Spleen (tissue), 11 donors: Measurements from ENCODE around the gene RHEB. TPM values are rescaled to one million over a fixed set of nuclear protein-coding genes. Genes with fewer than 3 reads are reported as not detected.

Experiments
- DNase-seq: peaks from one replicate; pipeline ENCODE4 v3.0.0-alpha.2; 2020
- H3K27ac ChIP-seq, 8 donors: fragments of 200-600 bp; sonication (generic) in 7 of 8; 1 replicate in 4 of 8; 2 replicates in 4 of 8; pipeline versions ENCODE4 v1.5.0 to v1.8.0; 2016 to 2021; ENCODE audit warnings: inconsistent platforms in 4 of 8, mild to moderate bottlenecking in 4 of 8, moderate library complexity in 1 of 8
- H3K27me3 ChIP-seq, 7 donors: fragments of 200-600 bp; sonication (generic) in 6 of 7; replicated peaks in 1 of 7; 1 replicate in 4 of 7; 2 replicates in 3 of 7; pipeline versions ENCODE4 v1.5.0 to v1.8.0; 2016 to 2021; ENCODE audit warnings: inconsistent platforms in 3 of 7, mild to moderate bottlenecking in 1 of 7
- H3K36me3 ChIP-seq, 6 donors: fragments of 200-600 bp; sonication (generic) in 5 of 6; 1 replicate in 4 of 6; 2 replicates in 2 of 6; pipeline versions ENCODE4 v1.5.0 to v1.8.0; 2016 to 2021; ENCODE audit warnings: inconsistent platforms in 2 of 6
- H3K4me1 ChIP-seq, 6 donors: fragments of 200-600 bp; sonication (generic) in 5 of 6; 1 replicate in 3 of 6; 2 replicates in 3 of 6; pipeline versions ENCODE4 v1.5.0 to v1.8.0; 2016 to 2021; ENCODE audit warnings: inconsistent platforms in 3 of 6
- H3K4me3 ChIP-seq, 8 donors: fragments of 200-600 bp; sonication (generic) in 7 of 8; 1 replicate in 4 of 8; 2 replicates in 4 of 8; pipeline versions ENCODE4 v1.5.0 to v1.8.0; 2016 to 2021; ENCODE audit warnings: inconsistent platforms in 4 of 8, mild to moderate bottlenecking in 4 of 8, moderate library complexity in 2 of 8
- H3K9me3 ChIP-seq, 8 donors: fragments of 200-600 bp; sonication (generic) in 7 of 8; 1 replicate in 4 of 8; 2 replicates in 4 of 8; pipeline versions ENCODE4 v1.5.0 to v1.8.0; 2016 to 2021; ENCODE audit warnings: inconsistent platforms in 4 of 8
- POLR2A ChIP-seq, 3 donors: fragments of 450-650 bp; IDR thresholded peaks; one replicate each; pipeline ENCODE4 v1.5.1; 2017; ENCODE audit warnings: antibody characterized with exemption in 3 of 3, mild to moderate bottlenecking in 1 of 3
- POLR2AphosphoS5 ChIP-seq, 3 donors: sonication (generic); formaldehyde crosslinking; IDR thresholded peaks; one replicate each; pipeline ENCODE4 v1.5.1; 2017; ENCODE audit warnings: antibody characterized with exemption in 3 of 3
- WGBS, 5 donors: extraction: QIAGEN DNeasy Blood & Tissue Kit in 3 of 5; methylation state at CpG; one replicate each; pipeline versions ENCODE4 v1.1.5 to v1.1.7; 2013 to 2018; 5-methylcytosine and 5-hydroxymethylcytosine counted together
- intact Hi-C: fragments of 100-400 bp; cut with DNase I; formaldehyde crosslinking; loops from one replicate; pipeline ENCODE4 v1.15.0; 2023; ENCODE audit warnings: low total_unique reads
- polyA plus RNA-seq, 3 donors: library from polyadenylated mRNA; stranded (reverse); fragments of 200-250 nt; gene quantifications; one replicate each; pipeline ENCODE4 v1.2.1, GENCODE V29; 2013
- total RNA-seq, 7 donors: library from RNA; depleted of rRNA in 3 of 7; stranded (reverse); fragments of >200 nt in 3 of 7; fragmentation: NEBNext Ultra II Directional in 4 of 7; extraction: Animal tissue kit (Norgen Biotek cat#: 25700) in 4 of 7; gene quantifications; one replicate each; pipeline versions ENCODE4 v1.1.0 to v1.2.1, GENCODE V29; 2016 to 2021
- TF ChIP-seq, protein P1 (sequence below), 11 experiments: fragments of 200-600 bp in 7 of 11; fragments of 450-650 bp in 4 of 11; sonication (generic) in 4 of 11; IDR thresholded peaks in 8 of 11; conservative IDR thresholded peaks in 3 of 11; 1 replicate in 7 of 11; 2 replicates in 4 of 11; pipeline versions ENCODE4 v1.4.0 to v1.8.0; 2016 to 2021; ENCODE audit warnings: antibody characterized with exemption in 11 of 11, inconsistent platforms in 4 of 11, mild to moderate bottlenecking in 1 of 11
- donor health status: healthy with polysubstance abuse.
- donor health status: DM: no; HTN: no; CAD: no; lungs with moderate emphysema.
- donor health status: DM: no; HTN: no; CAD: no.
- donor health status: Bipolar disorder and iron deficiency.
- donor health status: healthy.
- donor health status: DM: no; HTN: no; CAD: no.
- donor health status: DM: yes; HTN: yes; CAD: no.

RHEB gene
- total and polyA plus RNA-seq, 10 donors: 42.3 to 89.9 (median 72.5) TPM

DNA sequence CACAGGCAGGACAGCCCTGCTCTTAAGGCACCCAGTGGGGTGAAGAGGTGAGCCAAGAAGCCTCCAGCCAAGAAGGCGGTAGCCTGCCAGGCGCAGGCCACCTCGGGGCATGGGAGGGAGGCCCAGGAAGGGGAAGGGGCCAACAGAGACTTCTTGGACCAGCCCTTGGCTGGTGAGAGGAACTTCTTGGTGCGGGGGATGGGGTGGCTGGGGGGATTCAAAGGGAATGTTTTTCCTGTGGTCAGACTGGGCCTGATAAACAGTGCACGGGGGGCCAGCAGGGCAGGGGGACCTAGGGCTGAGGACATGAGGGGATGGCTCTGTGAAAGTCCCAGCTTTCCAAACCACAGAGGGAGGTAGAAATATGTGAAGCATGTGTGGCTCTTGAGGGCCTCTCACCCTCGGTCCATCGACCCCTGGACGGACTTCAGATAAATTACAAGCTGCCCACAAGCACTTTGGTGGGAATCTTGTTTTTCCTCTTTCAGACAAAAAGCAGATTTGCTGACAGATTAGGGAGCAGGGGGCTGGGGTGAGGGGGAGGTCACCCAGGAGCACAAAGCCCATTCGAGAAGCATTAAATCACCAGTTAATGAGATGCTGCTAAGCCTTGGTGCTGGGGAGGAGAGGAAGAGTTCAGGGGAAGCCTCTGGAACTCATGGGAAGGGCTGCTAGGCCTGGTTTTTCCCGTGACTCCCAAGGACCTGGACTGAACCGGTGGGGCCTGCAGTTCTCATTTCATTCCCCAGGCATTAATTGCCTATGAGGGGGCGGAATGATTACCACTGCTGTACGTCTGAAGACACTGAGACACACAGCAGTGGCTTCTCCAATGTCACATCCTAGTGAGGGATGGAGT, 91.1 kb downstream of the RHEB start:
- peak; percentile 70 for DNase-seq
- Histone ChIP-seq H3K27me3 (peaks cover 0 to 10% (median 0%) of the 10 kb centered on the region in 7 donors), H3K27ac (peak overlapping the region in 6 of 8 donors; percentile 35 to 79 (median 66)), H3K9me3 (no peaks in the 10 kb centered on the region), H3K4me1 (peaks cover 14 to 76% (median 41%) of the 10 kb centered on the region in 6 donors), H3K4me3 (no peak overlapping the region), H3K36me3 (no peaks in the 10 kb centered on the region)
- WGBS, 5 donors: 49 to 62% (median 58%) methylated on average over 13 of the region's 13 CpGs
- peak; percentile 33 to 63 (median 34) for TF ChIP-seq POLR2AphosphoS5 (IDR thresholded peaks at IDR 0.05)
- TF ChIP-seq, protein P1, sequence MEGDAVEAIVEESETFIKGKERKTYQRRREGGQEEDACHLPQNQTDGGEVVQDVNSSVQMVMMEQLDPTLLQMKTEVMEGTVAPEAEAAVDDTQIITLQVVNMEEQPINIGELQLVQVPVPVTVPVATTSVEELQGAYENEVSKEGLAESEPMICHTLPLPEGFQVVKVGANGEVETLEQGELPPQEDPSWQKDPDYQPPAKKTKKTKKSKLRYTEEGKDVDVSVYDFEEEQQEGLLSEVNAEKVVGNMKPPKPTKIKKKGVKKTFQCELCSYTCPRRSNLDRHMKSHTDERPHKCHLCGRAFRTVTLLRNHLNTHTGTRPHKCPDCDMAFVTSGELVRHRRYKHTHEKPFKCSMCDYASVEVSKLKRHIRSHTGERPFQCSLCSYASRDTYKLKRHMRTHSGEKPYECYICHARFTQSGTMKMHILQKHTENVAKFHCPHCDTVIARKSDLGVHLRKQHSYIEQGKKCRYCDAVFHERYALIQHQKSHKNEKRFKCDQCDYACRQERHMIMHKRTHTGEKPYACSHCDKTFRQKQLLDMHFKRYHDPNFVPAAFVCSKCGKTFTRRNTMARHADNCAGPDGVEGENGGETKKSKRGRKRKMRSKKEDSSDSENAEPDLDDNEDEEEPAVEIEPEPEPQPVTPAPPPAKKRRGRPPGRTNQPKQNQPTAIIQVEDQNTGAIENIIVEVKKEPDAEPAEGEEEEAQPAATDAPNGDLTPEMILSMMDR (IDR thresholded peaks at IDR 0.05 in 8 of 11, conservative IDR thresholded peaks at IDR 0.05 in 3 of 11): no peak
- no peak for TF ChIP-seq POLR2A (IDR thresholded peaks at IDR 0.05)
- intact Hi-C loops: no loop called here

DNA sequence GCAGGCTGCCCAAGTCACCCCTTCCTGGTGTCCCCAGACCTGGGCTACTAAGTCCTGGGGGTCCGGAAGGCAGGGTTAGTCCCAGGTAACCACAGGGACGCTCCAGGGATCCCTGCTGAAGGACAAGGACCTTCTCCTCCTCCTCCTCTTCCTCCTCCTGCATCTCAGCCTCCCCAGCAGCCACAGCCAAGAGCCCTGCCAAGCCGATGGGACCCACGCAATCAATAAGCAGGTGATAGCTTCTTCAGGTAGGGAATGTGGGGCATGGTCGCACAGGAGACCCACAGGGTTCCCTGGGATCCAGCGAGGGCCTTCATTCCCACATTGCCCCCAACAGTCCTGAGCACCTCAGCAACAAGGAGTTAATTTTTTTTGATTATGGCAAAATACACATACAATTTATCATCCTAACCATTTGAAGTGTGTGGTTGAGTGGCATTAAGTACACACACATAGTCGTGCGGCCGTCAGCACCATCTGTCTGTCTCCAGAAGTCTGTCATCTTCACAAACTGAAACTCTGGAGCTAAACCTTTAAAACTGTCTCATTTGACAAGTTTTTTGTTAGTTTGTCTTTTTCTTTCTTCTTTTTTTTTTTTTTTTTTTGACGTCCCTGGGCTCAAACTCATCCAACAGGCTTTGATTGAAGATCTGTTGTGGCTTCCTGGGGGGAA, 91.9 kb downstream of the RHEB start:
- Histone ChIP-seq H3K27me3 (peaks cover 0 to 10% (median 0%) of the 10 kb centered on the region in 7 donors), H3K9me3 (peaks cover 0 to 2% (median 0%) of the 10 kb centered on the region in 8 donors), H3K4me3 (no peak overlapping the region), H3K36me3 (no peaks in the 10 kb centered on the region), H3K27ac (peak overlapping the region in 7 of 8 donors; percentile 65 to 79 (median 68)), H3K4me1 (peaks cover 14 to 68% (median 34%) of the 10 kb centered on the region in 6 donors)
- intact Hi-C loops: no loop called here
- no peak for TF ChIP-seq POLR2A (IDR thresholded peaks at IDR 0.05)
- TF ChIP-seq, protein P1 (IDR thresholded peaks at IDR 0.05 in 8 of 11, conservative IDR thresholded peaks at IDR 0.05 in 3 of 11): no peak
- TF ChIP-seq POLR2AphosphoS5 (IDR thresholded peaks at IDR 0.05): no peak
- WGBS, 5 donors: 56 to 76% (median 75%) methylated on average over 10 of the region's 10 CpGs
- no peak for DNase-seq

DNA sequence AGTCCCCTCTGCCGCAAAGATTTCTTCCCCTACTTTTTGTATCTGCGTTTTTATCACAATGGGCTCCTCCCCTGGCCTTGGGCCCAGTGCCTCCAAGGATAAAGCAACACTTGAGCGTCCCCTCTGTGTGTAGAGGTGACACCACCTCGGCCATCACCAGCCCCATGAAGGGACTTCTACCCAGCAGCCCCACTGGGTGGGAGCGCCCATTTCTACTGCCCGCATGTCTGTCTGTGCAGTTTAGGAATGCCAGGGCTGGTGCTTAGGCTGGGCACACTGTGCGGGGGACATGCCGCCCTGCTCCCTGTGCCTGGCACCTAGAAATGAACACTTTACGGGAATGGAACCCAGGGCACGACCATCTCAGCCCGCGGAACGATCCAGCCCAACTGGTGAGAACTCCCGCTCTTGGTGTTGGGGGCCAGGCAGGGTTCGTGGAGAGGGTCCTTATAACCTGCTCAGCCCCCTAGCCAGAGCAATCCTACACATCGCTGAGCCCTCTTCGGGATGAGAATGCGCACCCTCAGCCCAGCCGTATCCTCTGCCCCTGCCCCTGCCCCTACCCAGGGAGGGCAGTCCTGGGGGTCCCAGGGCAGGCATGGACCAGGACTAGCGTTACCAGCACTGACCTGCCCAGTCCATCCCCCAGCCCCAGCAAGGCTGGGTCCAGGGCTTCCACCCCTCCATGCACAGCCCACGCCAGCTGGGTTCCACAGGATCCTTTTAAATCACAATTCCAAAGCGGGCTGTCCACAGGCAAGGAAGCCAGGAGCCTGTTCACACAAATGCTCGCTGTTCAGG, 92.6 kb downstream of the RHEB start:
- Histone ChIP-seq H3K4me1 (peaks cover 14 to 61% (median 29%) of the 10 kb centered on the region in 6 donors), H3K36me3 (no peaks in the 10 kb centered on the region), H3K9me3 (peaks cover 0 to 10% (median 2%) of the 10 kb centered on the region in 8 donors), H3K4me3 (no peak overlapping the region), H3K27me3 (peaks cover 0 to 10% (median 0%) of the 10 kb centered on the region in 7 donors), H3K27ac (peak overlapping the region in 7 of 8 donors; percentile 60 to 79 (median 67))
- DNase-seq: peak; percentile 68
- 80 to 86% (median 84%) methylated on average over 11 to 23 of the region's 23 CpGs for WGBS, 5 donors
- intact Hi-C loops: no loop called here
- TF ChIP-seq, protein P1 (IDR thresholded peaks at IDR 0.05 in 8 of 11, conservative IDR thresholded peaks at IDR 0.05 in 3 of 11): no peak
- TF ChIP-seq POLR2AphosphoS5 (IDR thresholded peaks at IDR 0.05): no peak
- no peak for TF ChIP-seq POLR2A (IDR thresholded peaks at IDR 0.05)
